Astrocyte (in vitro differentiated cells and primary cell): ENCODE measurements around the gene LELP1. TPM values are rescaled to one million over a fixed set of nuclear protein-coding genes. Genes with fewer than 3 reads are reported as not detected.

ENCODE experiments used
- DNase-seq: peaks from one replicate; pipeline ENCODE4 v3.0.0-alpha.2; 2010; ENCODE audit warnings: low read depth
- FAIRE-seq: peaks from 2 replicates; lab custom pipeline; 2011; peaks lifted over from hg19 to GRCh38; lab: Jason Lieb, UNC
- H2AFZ ChIP-seq: 2 replicates; pipeline ENCODE4 v1.6.0; 2012; ENCODE audit warnings: low read depth, low read length, inconsistent platforms
- H3K27ac ChIP-seq: 2 replicates; pipeline ENCODE4 v1.5.1; 2011; ENCODE audit warnings: low read depth, low read length, inconsistent platforms
- H3K27me3 ChIP-seq: 2 replicates; pipeline ENCODE4 v1.6.0; 2011; ENCODE audit warnings: low read length, inconsistent platforms; ENCODE audit not compliant: insufficient read depth
- H3K36me3 ChIP-seq: 2 replicates; pipeline ENCODE4 v1.5.1; 2011; ENCODE audit warnings: low read length, inconsistent platforms; ENCODE audit not compliant: insufficient read depth
- H3K4me1 ChIP-seq: 2 replicates; pipeline ENCODE4 v1.5.1; 2011; ENCODE audit warnings: low read length, inconsistent platforms; ENCODE audit not compliant: insufficient read depth
- H3K4me2 ChIP-seq: 2 replicates; pipeline ENCODE4 v1.6.0; 2012; ENCODE audit warnings: low read length, inconsistent platforms
- H3K4me3 ChIP-seq: 2 replicates; pipeline ENCODE4 v1.5.1; 2011; ENCODE audit warnings: low read depth, mild to moderate bottlenecking, low read length, inconsistent platforms; ENCODE audit not compliant: insufficient read depth
- H3K79me2 ChIP-seq: 2 replicates; pipeline ENCODE4 v1.6.0; 2012; ENCODE audit warnings: mild to moderate bottlenecking, low read length, inconsistent platforms; ENCODE audit not compliant: insufficient read depth
- H3K9ac ChIP-seq: 2 replicates; pipeline ENCODE4 v1.6.0; 2012; ENCODE audit warnings: mild to moderate bottlenecking, low read length, inconsistent platforms
- H3K9me3 ChIP-seq: 2 replicates; pipeline ENCODE4 v1.5.1; 2012; ENCODE audit warnings: low read depth, mild to moderate bottlenecking, low read length, inconsistent platforms; ENCODE audit not compliant: insufficient read depth
- H4K20me1 ChIP-seq: 2 replicates; pipeline ENCODE4 v1.6.0; 2012; ENCODE audit warnings: low read length, inconsistent platforms; ENCODE audit not compliant: insufficient read depth
- H3K27ac Mint-ChIP-seq: one replicate; pipeline ENCODE4 v1.8.0; 2021; ENCODE audit warnings: mild to moderate bottlenecking, mixed read lengths; ENCODE audit not compliant: unreplicated experiment
- H3K27me3 Mint-ChIP-seq: one replicate; pipeline ENCODE4 v1.8.0; 2021; ENCODE audit warnings: low read depth, mixed read lengths; ENCODE audit not compliant: unreplicated experiment
- H3K36me3 Mint-ChIP-seq: one replicate; pipeline ENCODE4 v1.8.0; 2021; ENCODE audit warnings: low read depth, mixed read lengths; ENCODE audit not compliant: unreplicated experiment
- H3K4me1 Mint-ChIP-seq: one replicate; pipeline ENCODE4 v1.8.0; 2021; ENCODE audit warnings: low read depth, mixed read lengths; ENCODE audit not compliant: unreplicated experiment
- H3K4me3 Mint-ChIP-seq: one replicate; pipeline ENCODE4 v1.8.0; 2021; ENCODE audit warnings: mild to moderate bottlenecking, moderate library complexity, mixed read lengths; ENCODE audit not compliant: unreplicated experiment
- H3K9me3 Mint-ChIP-seq: one replicate; pipeline ENCODE4 v1.8.0; 2021; ENCODE audit warnings: mild to moderate bottlenecking, mixed read lengths; ENCODE audit not compliant: unreplicated experiment
- CTCF ChIP-seq: IDR thresholded peaks from 2 replicates; pipeline ENCODE4 v1.5.1; 2011; ENCODE audit warnings: low read depth, mild to moderate bottlenecking, inconsistent platforms, low read length, moderate library complexity; ENCODE audit not compliant: insufficient read depth
- EZH2 ChIP-seq: IDR thresholded peaks from 2 replicates; pipeline ENCODE4 v1.6.1; 2012; ENCODE audit warnings: mild to moderate bottlenecking, low read length, inconsistent platforms; ENCODE audit not compliant: insufficient read depth
- total RNA-seq: library from RNA; stranded (reverse); gene quantifications from 2 replicates; pipeline ENCODE4 v1.2.1, GENCODE V29; 2021

Gene LELP1
- total RNA-seq, 1 donor from 2014 or later, result not detected

GRCh38 chr1:153251562-153251961, 48.3 kb downstream of the LELP1 start:
- Mint-ChIP-seq H3K4me3 (no peak overlapping the region), H3K27me3 (peaks cover 21% of the 10 kb centered on the region), H3K4me1 (no peaks in the 10 kb centered on the region), H3K27ac (no peak overlapping the region), H3K9me3 (no peaks in the 10 kb centered on the region), H3K36me3 (no peaks in the 10 kb centered on the region)
- TF ChIP-seq CTCF (no peak), EZH2 (no peak)
- no peak for DNase-seq
- no peaks in the 10 kb centered on the region for H4K20me1 ChIP-seq
- no peak overlapping the region for H3K9ac ChIP-seq
- H3K9me3 ChIP-seq, result no peaks in the 10 kb centered on the region
- no peaks in the 10 kb centered on the region for H3K4me1 ChIP-seq
- H3K4me2 ChIP-seq, result no peak overlapping the region
- no peaks in the 10 kb centered on the region for H3K79me2 ChIP-seq
- H3K27ac ChIP-seq, result no peak overlapping the region
- H3K4me3 ChIP-seq, result no peak overlapping the region
- FAIRE-seq, result no peak
- H2AFZ ChIP-seq, result no peak overlapping the region
- H3K36me3 ChIP-seq, result no peaks in the 10 kb centered on the region
- no peaks in the 10 kb centered on the region for H3K27me3 ChIP-seq

GRCh38 chr1:153251988-153252387, 48.8 kb downstream of the LELP1 start:
- no peak for TF ChIP-seq EZH2
- no peak for TF ChIP-seq CTCF
- no peaks in the 10 kb centered on the region for H3K9me3 Mint-ChIP-seq
- H4K20me1 ChIP-seq, result no peaks in the 10 kb centered on the region
- H3K9me3 ChIP-seq, result no peaks in the 10 kb centered on the region
- H3K27me3 ChIP-seq, result no peaks in the 10 kb centered on the region
- no peak overlapping the region for H3K4me3 ChIP-seq
- DNase-seq (no peak), FAIRE-seq (no peak)
- H3K27ac ChIP-seq, result no peak overlapping the region
- H3K79me2 ChIP-seq, result no peaks in the 10 kb centered on the region
- no peaks in the 10 kb centered on the region for H3K36me3 Mint-ChIP-seq
- no peak overlapping the region for H3K9ac ChIP-seq
- H3K4me2 ChIP-seq, result no peak overlapping the region
- no peak overlapping the region for H3K4me3 Mint-ChIP-seq
- H3K27ac Mint-ChIP-seq, result no peak overlapping the region
- peaks cover 21% of the 10 kb centered on the region for H3K27me3 Mint-ChIP-seq
- H3K4me1 ChIP-seq, result no peaks in the 10 kb centered on the region
- H3K4me1 Mint-ChIP-seq, result no peaks in the 10 kb centered on the region
- no peaks in the 10 kb centered on the region for H3K36me3 ChIP-seq
- no peak overlapping the region for H2AFZ ChIP-seq

- DNase-seq (no peak), FAIRE-seq (no peak)
- Histone ChIP-seq H3K79me2 (no peaks in the 10 kb centered on the region), H3K4me1 (no peaks in the 10 kb centered on the region), H3K27me3 (no peaks in the 10 kb centered on the region), H3K9me3 (no peaks in the 10 kb centered on the region), H3K9ac (no peak overlapping the region), H3K4me3 (no peak overlapping the region), H2AFZ (no peak overlapping the region), H3K36me3 (no peaks in the 10 kb centered on the region), H3K27ac (no peak overlapping the region), H3K4me2 (no peak overlapping the region), H4K20me1 (no peaks in the 10 kb centered on the region)
- Mint-ChIP-seq H3K4me3 (no peak overlapping the region), H3K27me3 (peaks cover 19% of the 10 kb centered on the region), H3K27ac (no peak overlapping the region), H3K4me1 (no peaks in the 10 kb centered on the region), H3K36me3 (no peaks in the 10 kb centered on the region), H3K9me3 (no peaks in the 10 kb centered on the region)
- TF ChIP-seq EZH2, result no peak
These were observed 49.8 kb downstream of the LELP1 start for GRCh38 chr1:153253076-153253475.
